ENCODE measurements around the gene EXOSC9. TPM values are rescaled to one million over a fixed set of nuclear protein-coding genes. Genes with fewer than 3 reads are reported as not detected.
A peak's percentile ranks its signal among the peaks of the same experiment; 100 is the strongest.

Gene EXOSC9
- total and polyA plus RNA-seq, 2 experiments from 2014 or later = 41.9 to 44.1 TPM

DNA sequence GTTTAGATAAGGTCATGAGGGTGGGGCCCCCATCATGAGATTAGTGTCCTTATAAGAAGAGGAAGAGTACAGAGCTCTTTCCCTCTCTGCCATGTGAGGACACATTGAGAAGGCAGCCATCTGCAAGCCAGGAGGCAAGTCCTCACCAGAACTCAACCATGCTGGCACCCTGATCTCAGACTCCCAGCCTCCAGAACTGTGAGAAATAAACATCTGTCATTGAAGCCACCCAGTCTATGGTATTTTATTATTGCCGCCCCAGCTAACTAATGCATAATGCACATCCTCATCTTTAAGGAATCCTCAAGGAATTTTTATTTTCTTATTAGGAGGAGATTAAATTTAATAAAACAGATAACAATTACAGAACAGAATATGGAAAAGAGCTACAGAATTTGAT is 16.7 kb upstream of the EXOSC9 start:
- Histone ChIP-seq H3K9me3 (ENCODE audit: low read depth) (no peaks in the 10 kb centered on the region), H2AFZ (no peak overlapping the region), H3K9me2 (ENCODE audit: insufficient read depth) (no peaks in the 10 kb centered on the region), H3K9ac (peak overlapping the region; percentile 64), H3K27ac (peak overlapping the region; percentile 98), H3K4me3 (0 out of 2 replicates have a peak overlapping the region, but pooled peaks have one; percentile 13), H3K4me1 (ENCODE audit: insufficient read depth) (peaks cover 61% of the 10 kb centered on the region), H3K36me3 (ENCODE audit: low read depth) (no peaks in the 10 kb centered on the region), H3F3A (ENCODE audit: insufficient read depth) (peaks cover 54% of the 10 kb centered on the region), H3K79me2 (ENCODE audit: insufficient read depth) (no peaks in the 10 kb centered on the region), H4K20me1 (ENCODE audit: insufficient read depth) (no peaks in the 10 kb centered on the region), H3K4me2 (ENCODE audit: unreplicated experiment) (peak overlapping the region; percentile 11), H3K27me3 (replicated peaks; ENCODE audit: insufficient read depth) (no peaks in the 10 kb centered on the region)
- 41 to 64% methylated on average over 1 of the region's 1 CpG for WGBS, 2 experiments (ENCODE audit: low coverage in 1 of 2, low lambda C conversion rate in 2 of 2, missing lambda C conversion rate in 2 of 2)
- in situ Hi-C loops (cut with MboI) = no loop called here
- TF ChIP-seq EZH2phosphoT487 (IDR thresholded peaks at IDR 0.05; ENCODE audit: insufficient read depth, low read depth) (no peak), EZH2 (IDR thresholded peaks at IDR 0.05; ENCODE audit: insufficient read depth, poor library complexity, severe bottlenecking) (no peak)
- peak; percentile 63 for DNase-seq

DNA sequence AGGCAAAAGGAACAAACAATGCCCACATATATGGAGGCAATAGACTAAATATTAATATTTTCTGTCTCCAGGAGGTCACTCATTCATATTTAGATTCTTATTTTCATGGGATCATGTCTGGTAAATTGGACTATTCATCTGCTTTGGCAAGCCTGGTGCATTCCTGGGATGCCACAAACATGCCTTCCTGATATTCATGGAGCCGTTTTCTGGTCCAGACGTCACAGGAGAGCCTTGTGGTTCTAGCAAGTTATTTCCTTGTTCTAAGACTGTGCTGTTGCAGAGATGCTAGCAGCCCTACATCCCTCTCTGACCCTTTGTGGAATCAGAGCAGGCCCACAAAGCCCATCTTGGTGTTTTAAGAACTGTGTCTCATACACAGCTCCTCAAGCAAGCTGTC is 16.1 kb upstream of the EXOSC9 start:
- Histone ChIP-seq H3K4me2 (ENCODE audit: unreplicated experiment) (peak overlapping the region; percentile 66), H2AFZ (0 out of 2 replicates have a peak overlapping the region, but pooled peaks have one; percentile 14)

GRCh38 chr4:121785479-121785878 is 15.6 kb upstream of the EXOSC9 start:
- Histone ChIP-seq H3K79me2 (ENCODE audit: insufficient read depth) (no peaks in the 10 kb centered on the region), H3K27ac (peak overlapping the region; percentile 98), H3K9me2 (ENCODE audit: insufficient read depth) (no peaks in the 10 kb centered on the region), H3K9me3 (ENCODE audit: low read depth) (no peaks in the 10 kb centered on the region), H3F3A (ENCODE audit: insufficient read depth) (peaks cover 65% of the 10 kb centered on the region), H4K20me1 (ENCODE audit: insufficient read depth) (no peaks in the 10 kb centered on the region), H3K4me3 (peak overlapping the region; percentile 30; the same call in 1 of the 2 replicates), H3K27me3 (replicated peaks; ENCODE audit: insufficient read depth) (no peaks in the 10 kb centered on the region), H3K4me2 (ENCODE audit: unreplicated experiment) (peak overlapping the region; percentile 66), H3K36me3 (ENCODE audit: low read depth) (no peaks in the 10 kb centered on the region), H3K4me1 (ENCODE audit: insufficient read depth) (peaks cover 70% of the 10 kb centered on the region), H3K9ac (peak overlapping the region; percentile 78), H2AFZ (0 out of 2 replicates have a peak overlapping the region, but pooled peaks have one; percentile 14)
- TF ChIP-seq EZH2 (IDR thresholded peaks at IDR 0.05; ENCODE audit: insufficient read depth, poor library complexity, severe bottlenecking) (no peak), EZH2phosphoT487 (IDR thresholded peaks at IDR 0.05; ENCODE audit: insufficient read depth, low read depth) (no peak)
- WGBS, 2 experiments (ENCODE audit: low coverage in 1 of 2, low lambda C conversion rate in 2 of 2, missing lambda C conversion rate in 2 of 2) = 14 to 22% methylated on average over 4 of the region's 4 CpGs
- in situ Hi-C loops (cut with MboI) = no loop called here
- peak; percentile 87 for DNase-seq

More for the DNA sequence above, 16.1 kb upstream of the EXOSC9 start:
- Histone ChIP-seq H3K27me3 (replicated peaks; ENCODE audit: insufficient read depth) (no peaks in the 10 kb centered on the region), H3K4me1 (ENCODE audit: insufficient read depth) (peaks cover 65% of the 10 kb centered on the region), H3K79me2 (ENCODE audit: insufficient read depth) (no peaks in the 10 kb centered on the region), H3K36me3 (ENCODE audit: low read depth) (no peaks in the 10 kb centered on the region), H3K9ac (peak overlapping the region; percentile 78), H4K20me1 (ENCODE audit: insufficient read depth) (no peaks in the 10 kb centered on the region), H3K27ac (peak overlapping the region; percentile 98), H3K9me3 (ENCODE audit: low read depth) (no peaks in the 10 kb centered on the region), H3K9me2 (ENCODE audit: insufficient read depth) (no peaks in the 10 kb centered on the region), H3K4me3 (peak overlapping the region; percentile 30; the same call in 1 of the 2 replicates), H3F3A (ENCODE audit: insufficient read depth) (peaks cover 60% of the 10 kb centered on the region)
- in situ Hi-C loops (cut with MboI) = no loop called here
- peak; percentile 97 for DNase-seq
- TF ChIP-seq EZH2phosphoT487 (IDR thresholded peaks at IDR 0.05; ENCODE audit: insufficient read depth, low read depth) (no peak), EZH2 (IDR thresholded peaks at IDR 0.05; ENCODE audit: insufficient read depth, poor library complexity, severe bottlenecking) (no peak)
- 0% methylated on average over 2 of the region's 2 CpGs for WGBS, 2 experiments (ENCODE audit: low coverage in 1 of 2, low lambda C conversion rate in 2 of 2, missing lambda C conversion rate in 2 of 2)

DNA sequence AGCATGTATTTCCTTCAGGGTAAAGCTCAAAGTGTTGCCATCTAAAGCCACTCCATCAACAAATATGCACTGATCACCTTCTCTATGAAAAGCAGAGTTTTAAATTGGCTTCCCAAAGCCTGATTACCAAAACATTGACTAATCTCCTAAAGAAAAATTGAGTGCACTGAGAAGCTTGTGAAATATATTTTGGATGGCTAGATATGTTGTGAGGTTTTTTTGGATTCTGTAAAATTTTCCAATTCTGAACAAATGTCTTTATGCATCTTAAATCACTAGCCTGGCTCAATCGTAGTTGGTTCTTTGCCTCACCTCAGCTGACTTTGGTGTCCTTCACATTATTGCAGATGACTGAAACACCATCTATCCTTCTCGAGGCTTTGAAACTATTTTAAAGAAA is 14.9 kb upstream of the EXOSC9 start:
- H3F3A ChIP-seq (ENCODE audit: insufficient read depth) = peaks cover 72% of the 10 kb centered on the region
- peak; percentile 46 for DNase-seq
- no peaks in the 10 kb centered on the region for H3K27me3 ChIP-seq (replicated peaks; ENCODE audit: insufficient read depth)
- H3K79me2 ChIP-seq (ENCODE audit: insufficient read depth) = no peaks in the 10 kb centered on the region
- no peaks in the 10 kb centered on the region for H3K9me3 ChIP-seq (ENCODE audit: low read depth)
- H3K36me3 ChIP-seq (ENCODE audit: low read depth) = no peaks in the 10 kb centered on the region
- no peak overlapping the region for H3K4me3 ChIP-seq
- TF ChIP-seq EZH2phosphoT487 (IDR thresholded peaks at IDR 0.05; ENCODE audit: insufficient read depth, low read depth) (no peak), EZH2 (IDR thresholded peaks at IDR 0.05; ENCODE audit: insufficient read depth, poor library complexity, severe bottlenecking) (no peak)
- WGBS, 2 experiments (ENCODE audit: low coverage in 1 of 2, low lambda C conversion rate in 2 of 2, missing lambda C conversion rate in 2 of 2) = 15 to 32% methylated on average over 2 of the region's 2 CpGs
- H3K27ac ChIP-seq = peak overlapping the region; percentile 98
- in situ Hi-C loops (cut with MboI) = no loop called here
- H3K4me1 ChIP-seq (ENCODE audit: insufficient read depth) = peaks cover 78% of the 10 kb centered on the region
- no peak overlapping the region for H2AFZ ChIP-seq
- H4K20me1 ChIP-seq (ENCODE audit: insufficient read depth) = no peaks in the 10 kb centered on the region
- peak overlapping the region; percentile 78 for H3K9ac ChIP-seq
- no peaks in the 10 kb centered on the region for H3K9me2 ChIP-seq (ENCODE audit: insufficient read depth)
- peak overlapping the region; percentile 66 for H3K4me2 ChIP-seq (ENCODE audit: unreplicated experiment)

Measured in GM23248 (cell line).